ENCODE results near the gene CCDC30.

The CCDC30 gene

DNA sequence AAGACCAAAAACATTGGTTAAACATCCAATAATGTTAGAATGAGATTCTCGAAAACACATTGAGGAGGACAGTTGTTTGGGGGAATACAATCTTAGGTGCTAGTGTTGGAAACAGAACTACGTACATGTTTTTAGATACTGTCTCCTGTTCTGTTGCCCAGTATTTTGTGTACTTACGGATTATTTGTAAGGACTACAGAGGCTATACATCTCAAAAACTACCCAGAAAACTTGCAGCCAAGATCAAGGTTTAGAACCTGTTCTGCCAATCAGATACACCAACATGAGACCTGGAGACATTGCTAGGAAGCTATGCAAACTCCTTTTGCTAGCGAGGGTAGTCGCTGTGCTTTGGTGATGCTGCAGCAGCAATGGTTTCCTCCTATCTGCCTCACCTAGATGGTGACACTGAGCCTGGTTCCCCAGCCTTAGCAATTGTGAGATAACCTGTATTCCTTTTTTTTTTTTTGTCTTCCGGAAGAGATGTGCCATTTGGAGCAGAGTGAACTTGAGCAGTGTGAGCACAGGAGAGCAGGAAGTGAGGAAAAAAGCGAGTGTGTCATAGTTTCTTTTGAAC lies 240.9 kb downstream of the CCDC30 start:
- no peak for DNase-seq
